Activated CD4-positive, alpha-beta T cell treated with anti-CD3 and anti-CD28 coated beads, Interleukin-2, amount 10 ng/mL, durations not matched to agents 7 days and 5 days (primary cell): ENCODE measurements around the gene CTIF. TPM values are rescaled to one million over a fixed set of nuclear protein-coding genes. Genes with fewer than 3 reads are reported as not detected.
A peak's percentile ranks its signal among the peaks of the same experiment; 100 is the strongest.

Experiments used
- CTCF ChIA-PET: fragments of 350-600 bp; sonication (Branson Sonifier 250); formaldehyde crosslinking; loops from one replicate; lab custom pipeline; 2021; ENCODE audit warnings: antibody characterized with exemption; lab: Charles Lee
- POLR2A ChIA-PET: fragments of 350-600 bp; sonication (Branson Sonifier 250); formaldehyde crosslinking; loops from one replicate; lab custom pipeline; 2021; ENCODE audit warnings: antibody characterized with exemption; lab: Charles Lee
- DNase-seq: peaks from one replicate; pipeline ENCODE4 v3.0.0-alpha.2; 2020
- H3K27ac Mint-ChIP-seq: one replicate; pipeline ENCODE4 v1.8.0; 2021; ENCODE audit warnings: mild to moderate bottlenecking, moderate library complexity, mixed read lengths
- H3K27me3 Mint-ChIP-seq: one replicate; pipeline ENCODE4 v1.8.0; 2021; ENCODE audit warnings: mixed read lengths
- H3K36me3 Mint-ChIP-seq: one replicate; pipeline ENCODE4 v1.8.0; 2021; ENCODE audit warnings: low read depth, mixed read lengths
- H3K4me1 Mint-ChIP-seq: one replicate; pipeline ENCODE4 v1.8.0; 2021; ENCODE audit warnings: mixed read lengths
- H3K4me3 Mint-ChIP-seq: one replicate; pipeline ENCODE4 v1.8.0; 2021; ENCODE audit warnings: mild to moderate bottlenecking, moderate library complexity, mixed read lengths
- H3K9me3 Mint-ChIP-seq: one replicate; pipeline ENCODE4 v1.8.0; 2021; ENCODE audit warnings: mixed read lengths
- total RNA-seq, 2 experiments: library from RNA; stranded (reverse); gene quantifications; one replicate each; pipeline ENCODE4 v1.2.3, GENCODE V29; 2021

Gene CTIF
- total RNA-seq, 2 experiments from 2014 or later: 1.5 to 2.7 TPM

DNA sequence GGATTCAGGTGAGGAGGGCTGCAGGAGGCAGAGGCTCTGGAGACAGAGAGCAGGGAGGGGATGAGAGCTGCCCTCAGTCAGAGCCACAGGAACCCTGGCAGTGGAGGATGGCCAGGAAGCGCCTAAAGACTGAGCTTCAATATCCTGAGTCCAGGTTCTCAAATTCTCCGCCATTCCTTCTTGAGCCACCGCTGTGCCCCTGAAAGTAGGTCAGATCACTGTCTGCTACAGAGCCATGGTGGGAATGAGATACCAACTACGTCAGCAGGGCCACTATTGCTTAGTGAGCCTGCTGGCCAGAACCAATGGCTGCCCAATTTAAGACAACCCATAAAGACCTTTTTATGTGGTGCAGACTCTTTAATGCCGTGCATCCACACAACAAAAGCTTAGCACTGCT is 155.5 kb downstream of the CTIF start:
- no peak overlapping the region for H3K4me3 Mint-ChIP-seq
- H3K27ac Mint-ChIP-seq: no peak overlapping the region

GRCh38 chr18:48695671-48696070 is 156.8 kb downstream of the CTIF start:
- peaks cover 2% of the 10 kb centered on the region for H3K27me3 Mint-ChIP-seq
- POLR2A ChIA-PET: no interaction called here
- H3K9me3 Mint-ChIP-seq: no peaks in the 10 kb centered on the region
- CTCF ChIA-PET: no interaction called here
- no peak overlapping the region for H3K4me3 Mint-ChIP-seq
- no peak for DNase-seq
- H3K4me1 Mint-ChIP-seq: peaks cover 11% of the 10 kb centered on the region
- H3K36me3 Mint-ChIP-seq: no peaks in the 10 kb centered on the region
- H3K27ac Mint-ChIP-seq: no peak overlapping the region

More for the DNA sequence above, 155.5 kb downstream of the CTIF start:
- Mint-ChIP-seq H3K4me1 (peaks cover 6% of the 10 kb centered on the region), H3K27me3 (peaks cover 2% of the 10 kb centered on the region), H3K36me3 (no peaks in the 10 kb centered on the region), H3K9me3 (no peaks in the 10 kb centered on the region)
- ChIA-PET CTCF (no interaction called here), POLR2A (no interaction called here)
- DNase-seq: no peak

DNA sequence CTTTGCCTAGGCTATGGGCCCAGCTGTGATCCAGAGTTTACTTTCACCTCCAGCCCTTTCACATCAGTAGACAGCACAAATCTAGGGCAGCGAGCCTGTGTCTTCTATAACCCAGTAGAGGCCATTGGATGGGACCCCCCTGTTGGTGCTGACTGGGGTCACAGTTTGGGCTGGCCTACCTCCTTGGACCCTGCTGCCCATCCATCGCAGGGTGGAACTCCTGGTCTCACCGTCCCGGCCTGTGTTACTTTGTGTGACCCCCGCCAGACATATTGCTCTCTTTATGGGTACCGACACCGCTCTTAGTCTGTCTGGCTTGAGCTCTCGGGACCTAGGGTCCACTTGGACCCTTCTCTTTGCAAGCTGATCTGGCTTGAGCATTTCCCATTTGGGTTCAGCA is 157.4 kb downstream of the CTIF start:
- no peak overlapping the region for H3K27ac Mint-ChIP-seq
- ChIA-PET CTCF (interaction anchor here (0.6 kb wide), 1 partner anchor 26 kb away, joined by 3 read pairs; no protein-coding TSS in a partner anchor), POLR2A (no interaction called here)
- H3K4me1 Mint-ChIP-seq: peaks cover 11% of the 10 kb centered on the region
- H3K9me3 Mint-ChIP-seq: no peaks in the 10 kb centered on the region
- no peaks in the 10 kb centered on the region for H3K36me3 Mint-ChIP-seq
- H3K27me3 Mint-ChIP-seq: peaks cover 2% of the 10 kb centered on the region
- no peak overlapping the region for H3K4me3 Mint-ChIP-seq
- no peak for DNase-seq

DNA sequence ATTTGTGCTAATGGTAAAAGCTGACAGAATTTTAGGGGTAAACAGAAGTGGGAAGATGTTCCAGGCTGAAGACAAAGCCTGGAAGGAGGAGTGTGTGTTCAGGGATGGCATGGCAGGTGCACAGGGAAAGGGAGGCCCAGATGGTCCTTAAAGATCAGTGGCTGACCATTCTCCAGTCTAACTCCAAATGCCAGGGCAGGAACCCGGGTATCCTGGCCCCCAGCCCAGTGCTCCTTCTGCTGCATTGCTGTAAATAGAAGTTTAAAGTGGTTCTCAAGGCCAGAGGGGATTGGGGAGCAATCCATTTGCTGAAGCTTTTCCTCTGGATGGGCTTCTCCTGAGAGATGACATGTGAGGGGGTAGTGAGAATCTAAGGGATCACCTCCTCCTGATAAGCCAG is 158.6 kb downstream of the CTIF start:
- Mint-ChIP-seq H3K9me3 (no peaks in the 10 kb centered on the region), H3K4me3 (no peak overlapping the region), H3K4me1 (peaks cover 15% of the 10 kb centered on the region), H3K36me3 (no peaks in the 10 kb centered on the region), H3K27me3 (peaks cover 2% of the 10 kb centered on the region), H3K27ac (no peak overlapping the region)
- DNase-seq: no peak
- POLR2A ChIA-PET: no interaction called here
- CTCF ChIA-PET: interaction anchor here (1.5 kb wide), 1 partner anchor 749 kb away, joined by 3 read pairs; no protein-coding TSS in a partner anchor

GRCh38 chr18:48698707-48699106 is 159.9 kb downstream of the CTIF start:
- no peaks in the 10 kb centered on the region for H3K36me3 Mint-ChIP-seq
- ChIA-PET POLR2A (no interaction called here), CTCF (interaction anchor here (0.6 to 1.4 kb wide), 3 partner anchors 9 to 148 kb away, joined by 3 to 6 read pairs (median 3); no protein-coding TSS in a partner anchor)
- DNase-seq: no peak
- no peaks in the 10 kb centered on the region for H3K9me3 Mint-ChIP-seq
- H3K4me3 Mint-ChIP-seq: no peak overlapping the region
- no peak overlapping the region for H3K27ac Mint-ChIP-seq
- H3K4me1 Mint-ChIP-seq: peaks cover 26% of the 10 kb centered on the region
- H3K27me3 Mint-ChIP-seq: peaks cover 2% of the 10 kb centered on the region

DNA sequence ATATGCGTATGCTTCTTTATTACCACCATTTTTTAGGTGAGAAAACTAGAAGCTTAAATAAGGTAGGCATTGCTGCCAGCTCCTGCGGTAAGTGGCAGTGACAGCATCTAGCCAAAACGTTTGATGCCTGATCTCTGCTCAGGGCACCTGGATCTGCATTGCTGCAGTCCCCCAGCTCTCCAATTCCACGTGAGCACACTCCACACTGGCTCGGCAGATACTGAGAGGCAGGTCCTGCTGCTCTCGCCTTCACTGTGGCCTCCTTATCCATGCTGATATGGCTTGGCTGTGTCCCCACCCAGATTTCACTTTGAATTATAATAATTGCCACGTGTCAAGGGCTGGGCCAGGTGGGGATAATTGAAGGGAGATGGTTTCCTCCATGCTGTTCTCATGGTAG is 160.9 kb downstream of the CTIF start:
- Mint-ChIP-seq H3K4me1 (peaks cover 30% of the 10 kb centered on the region), H3K27me3 (peaks cover 2% of the 10 kb centered on the region), H3K27ac (no peak overlapping the region), H3K36me3 (no peaks in the 10 kb centered on the region), H3K9me3 (no peaks in the 10 kb centered on the region), H3K4me3 (no peak overlapping the region)
- DNase-seq: no peak
- POLR2A ChIA-PET: no interaction called here
- CTCF ChIA-PET: no interaction called here

DNA sequence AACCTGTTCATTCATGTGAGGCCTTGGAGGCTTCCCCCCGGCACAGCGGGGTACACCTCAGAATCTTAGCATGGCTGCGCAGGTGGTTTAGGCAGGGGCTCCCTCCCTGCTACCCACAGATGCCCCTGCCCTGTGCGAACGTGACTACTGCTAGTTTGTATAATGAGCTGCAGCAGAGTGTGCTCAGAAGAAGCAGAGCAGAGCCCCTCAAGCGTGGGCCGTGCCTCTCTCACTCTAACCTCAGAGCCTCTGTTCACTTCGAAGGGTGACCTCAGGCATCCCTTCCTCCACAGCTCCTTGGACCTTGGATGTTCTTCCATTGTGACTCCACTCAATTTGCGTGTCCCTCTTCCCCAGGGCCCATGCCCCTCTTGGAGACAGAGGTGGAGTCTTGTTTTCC is 161.6 kb downstream of the CTIF start:
- H3K27ac Mint-ChIP-seq: no peak overlapping the region
- no peak for DNase-seq
- H3K4me1 Mint-ChIP-seq: peaks cover 30% of the 10 kb centered on the region
- H3K27me3 Mint-ChIP-seq: no peaks in the 10 kb centered on the region
- ChIA-PET CTCF (no interaction called here), POLR2A (no interaction called here)
- no peaks in the 10 kb centered on the region for H3K9me3 Mint-ChIP-seq
- no peaks in the 10 kb centered on the region for H3K36me3 Mint-ChIP-seq
- H3K4me3 Mint-ChIP-seq: no peak overlapping the region

GRCh38 chr18:48702346-48703027 is 163.7 kb downstream of the CTIF start:
- H3K4me1 Mint-ChIP-seq: peaks cover 30% of the 10 kb centered on the region
- ChIA-PET POLR2A (no interaction called here), CTCF (interaction anchor here (0.5 kb wide), 1 partner anchor 18 kb away, joined by 3 read pairs; no protein-coding TSS in a partner anchor)
- H3K36me3 Mint-ChIP-seq: no peaks in the 10 kb centered on the region
- H3K27ac Mint-ChIP-seq: no peak overlapping the region
- H3K9me3 Mint-ChIP-seq: no peaks in the 10 kb centered on the region
- no peaks in the 10 kb centered on the region for H3K27me3 Mint-ChIP-seq
- DNase-seq: no peak
- no peak overlapping the region for H3K4me3 Mint-ChIP-seq

DNA sequence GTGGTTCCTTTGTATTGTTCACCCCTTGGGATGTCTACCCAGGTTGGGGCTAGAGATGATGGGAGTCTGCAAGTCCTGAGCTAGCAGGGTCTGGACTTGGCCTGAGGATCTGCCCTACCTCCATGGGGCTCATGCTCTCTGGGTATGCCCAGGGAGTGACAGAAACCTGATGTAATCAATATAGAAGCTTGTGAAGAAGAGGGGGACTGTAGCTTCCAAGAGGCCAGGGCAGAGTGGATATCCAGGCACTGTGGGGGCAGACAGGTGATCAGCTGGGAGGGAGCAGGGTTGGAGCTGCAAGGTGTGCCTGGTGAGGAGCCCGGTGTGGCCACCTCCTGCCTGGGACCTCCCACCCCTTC is 164.2 kb downstream of the CTIF start:
- DNase-seq: no peak
- no peaks in the 10 kb centered on the region for H3K36me3 Mint-ChIP-seq
- H3K4me3 Mint-ChIP-seq: no peak overlapping the region
- no peak overlapping the region for H3K27ac Mint-ChIP-seq
- H3K27me3 Mint-ChIP-seq: no peaks in the 10 kb centered on the region
- peaks cover 30% of the 10 kb centered on the region for H3K4me1 Mint-ChIP-seq
- H3K9me3 Mint-ChIP-seq: no peaks in the 10 kb centered on the region
- ChIA-PET POLR2A (no interaction called here), CTCF (interaction anchor here (0.5 kb wide), 1 partner anchor 18 kb away, joined by 3 read pairs; no protein-coding TSS in a partner anchor)

- Mint-ChIP-seq H3K36me3 (no peaks in the 10 kb centered on the region), H3K27ac (peak overlapping the region; percentile 68), H3K27me3 (no peaks in the 10 kb centered on the region), H3K9me3 (no peaks in the 10 kb centered on the region), H3K4me1 (peaks cover 30% of the 10 kb centered on the region), H3K4me3 (no peak overlapping the region)
- ChIA-PET POLR2A (no interaction called here), CTCF (interaction anchor here (0.5 kb wide), 1 partner anchor 19 kb away, joined by 3 read pairs; no protein-coding TSS in a partner anchor)
- DNase-seq: no peak
Observed at GRCh38 chr18:48703418-48703817, 164.6 kb downstream of the CTIF start.

- POLR2A ChIA-PET: no interaction called here
- no peaks in the 10 kb centered on the region for H3K36me3 Mint-ChIP-seq
Observed at GRCh38 chr18:48705043-48705442, 166.2 kb downstream of the CTIF start.

GRCh38 chr18:48705531-48705930 is 166.7 kb downstream of the CTIF start:
- Mint-ChIP-seq H3K9me3 (no peaks in the 10 kb centered on the region), H3K27me3 (no peaks in the 10 kb centered on the region), H3K27ac (no peak overlapping the region), H3K4me3 (no peak overlapping the region), H3K36me3 (no peaks in the 10 kb centered on the region), H3K4me1 (peaks cover 19% of the 10 kb centered on the region)
- no peak for DNase-seq
- ChIA-PET POLR2A (no interaction called here), CTCF (no interaction called here)

More at GRCh38 chr18:48705043-48705442, 166.2 kb downstream of the CTIF start:
- H3K4me1 Mint-ChIP-seq: peaks cover 21% of the 10 kb centered on the region
- CTCF ChIA-PET: no interaction called here
- no peak overlapping the region for H3K27ac Mint-ChIP-seq
- H3K9me3 Mint-ChIP-seq: no peaks in the 10 kb centered on the region
- no peak for DNase-seq
- no peak overlapping the region for H3K4me3 Mint-ChIP-seq
- H3K27me3 Mint-ChIP-seq: no peaks in the 10 kb centered on the region

DNA sequence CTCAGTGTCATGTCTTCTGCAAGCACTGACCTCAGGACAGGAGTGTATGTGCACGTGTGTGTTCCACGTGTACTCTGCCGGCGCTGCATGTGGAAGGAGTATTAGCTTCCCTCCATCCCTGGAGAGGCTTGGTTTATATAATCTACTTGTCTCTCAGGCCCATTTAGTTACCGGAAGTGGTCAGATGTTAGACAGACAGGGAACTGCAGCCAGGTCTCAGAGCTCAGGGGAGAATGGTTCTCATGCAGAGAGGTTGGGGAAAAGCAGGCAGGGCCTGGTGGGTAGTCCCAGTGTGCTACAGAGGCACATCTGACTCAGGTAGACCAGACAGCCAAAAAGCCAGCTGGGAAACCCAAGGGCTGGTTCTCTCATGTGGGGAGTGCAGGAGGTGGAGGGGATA is 167.9 kb downstream of the CTIF start:
- no peak overlapping the region for H3K27ac Mint-ChIP-seq

More for the DNA sequence above, 167.9 kb downstream of the CTIF start:
- Mint-ChIP-seq H3K4me1 (peaks cover 19% of the 10 kb centered on the region), H3K4me3 (no peak overlapping the region), H3K9me3 (no peaks in the 10 kb centered on the region), H3K27me3 (no peaks in the 10 kb centered on the region), H3K36me3 (no peaks in the 10 kb centered on the region)
- no peak for DNase-seq
- CTCF ChIA-PET: no interaction called here
- POLR2A ChIA-PET: no interaction called here
